GM19455 (cell line): ENCODE data around the gene OR5K3.
"Not testable (repeated sequence)": the region's sequence is repeated elsewhere in the genome, so short reads cannot be mapped to it uniquely, and the experiment has no call there.

Experiments
- ATAC-seq: cut with Tn5 transposase; IDR thresholded peaks from one replicate; pipeline ENCODE4 v1.9.1; 2021; ENCODE audit not compliant: unreplicated experiment

OR5K3 gene, protein sequence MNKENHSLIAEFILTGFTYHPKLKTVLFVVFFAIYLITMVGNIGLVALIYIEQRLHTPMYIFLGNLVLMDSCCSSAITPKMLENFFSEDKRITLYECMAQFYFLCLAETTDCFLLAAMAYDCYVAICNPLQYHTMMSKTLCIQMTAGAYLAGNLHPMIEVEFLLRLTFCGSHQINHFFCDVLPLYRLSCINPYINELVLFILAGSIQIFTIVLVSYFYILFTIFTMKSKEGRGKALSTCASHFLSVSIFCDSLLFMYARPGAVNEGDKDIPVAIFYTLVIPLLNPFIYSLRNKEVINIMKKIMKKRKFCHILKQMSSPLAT

DNA sequence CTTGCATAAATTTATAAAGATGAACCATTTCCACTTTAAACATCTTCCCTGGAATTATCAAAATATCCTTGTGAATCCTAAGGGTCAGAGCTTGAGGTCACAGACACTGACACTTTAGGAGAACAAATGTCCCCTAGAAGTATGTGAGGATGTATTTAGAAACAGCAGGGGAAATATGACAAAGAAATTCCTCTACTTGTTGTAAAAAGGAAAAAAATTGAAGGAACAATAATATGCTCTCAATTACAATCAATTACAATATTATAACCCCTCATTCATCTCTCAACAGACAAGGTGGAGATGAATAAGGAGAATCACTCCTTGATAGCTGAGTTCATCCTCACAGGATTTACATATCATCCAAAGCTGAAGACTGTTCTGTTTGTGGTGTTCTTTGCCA, at the start of gene OR5K3:
Gene OR5K3 (plus strand): TSS at position 301 of the 400 bp plus-strand sequence. CDS start 0 bp downstream, at position 301.
- ATAC-seq: no peak

DNA sequence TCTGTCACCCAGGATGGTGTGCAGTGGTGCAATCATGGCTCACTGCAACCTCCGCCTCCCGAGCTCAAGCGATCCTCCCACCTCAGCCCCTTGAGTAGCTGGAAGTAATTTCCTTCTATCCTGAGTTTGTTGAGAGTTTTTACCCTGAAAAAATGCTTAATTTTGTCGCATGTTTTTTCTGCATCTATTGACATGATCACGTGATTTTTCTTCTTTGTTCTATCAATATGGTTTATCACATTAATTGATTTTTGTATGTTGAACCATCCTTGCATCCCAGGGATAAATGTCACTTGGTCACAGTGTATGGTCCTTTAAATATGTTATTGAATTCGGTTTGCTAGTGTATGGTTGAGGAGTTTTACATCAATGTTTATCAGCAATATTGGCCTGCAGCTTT, 48.7 kb upstream of the OR5K3 start:
- no peak for ATAC-seq

DNA sequence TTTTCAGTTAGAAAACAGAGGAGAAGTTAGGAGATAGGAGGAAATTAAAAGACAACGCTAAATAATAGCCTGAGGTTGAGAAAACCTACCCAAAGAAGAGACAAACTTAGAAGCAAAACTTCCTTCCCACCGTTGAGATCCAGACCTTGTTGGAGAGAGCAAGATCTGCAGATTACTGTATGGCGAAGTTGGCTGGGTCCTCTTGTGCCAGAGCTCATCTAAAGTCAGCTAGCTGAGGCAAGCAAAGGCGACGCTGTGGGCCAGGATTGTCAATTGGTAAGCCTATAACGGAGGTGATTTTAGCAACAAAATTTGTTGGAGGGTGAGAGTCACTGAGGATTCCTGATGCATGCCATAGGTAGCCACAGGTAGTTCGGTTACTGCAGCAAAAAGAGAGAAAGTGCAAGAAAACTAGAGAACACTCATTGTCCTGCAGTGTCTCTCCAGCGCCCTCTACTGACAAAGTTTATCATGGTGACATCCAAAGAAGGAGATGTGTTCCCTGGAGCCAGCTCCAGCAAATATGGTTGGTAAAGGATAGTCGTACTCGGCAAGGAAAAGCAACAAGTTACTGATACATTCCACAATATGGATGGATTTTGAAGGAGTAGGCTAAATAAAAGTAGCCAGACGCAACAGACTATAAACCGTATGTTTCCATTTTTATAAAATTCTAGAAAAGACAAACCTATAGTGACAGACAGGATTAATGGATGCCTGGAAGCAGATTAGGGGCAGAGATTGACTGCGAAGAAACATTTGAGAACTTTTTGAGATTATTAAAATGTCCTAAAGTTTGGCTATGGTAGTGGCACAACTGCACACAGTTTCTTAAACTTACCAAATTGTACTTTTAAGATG, 46.6 kb upstream of the OR5K3 start:
- ATAC-seq: peak; percentile 57

DNA sequence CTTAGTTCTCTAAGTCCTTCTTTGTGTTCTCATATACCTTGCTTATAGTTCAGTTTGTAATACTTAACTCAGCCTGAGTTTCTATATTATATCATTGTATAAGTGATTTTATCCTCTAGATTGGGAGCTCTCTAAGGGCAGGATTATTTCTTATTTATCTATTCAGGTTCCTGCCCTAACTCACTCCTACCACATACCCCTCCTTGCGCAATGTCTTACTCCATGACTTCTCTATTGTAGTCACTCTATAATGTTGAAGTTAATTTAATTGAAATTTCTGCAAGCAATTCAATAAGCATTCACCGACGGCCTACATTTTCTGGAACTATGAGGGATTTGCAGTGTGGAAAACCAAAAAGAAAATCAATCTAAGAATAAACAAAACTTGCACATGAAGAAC, 40.4 kb upstream of the OR5K3 start:
- no peak for ATAC-seq

DNA sequence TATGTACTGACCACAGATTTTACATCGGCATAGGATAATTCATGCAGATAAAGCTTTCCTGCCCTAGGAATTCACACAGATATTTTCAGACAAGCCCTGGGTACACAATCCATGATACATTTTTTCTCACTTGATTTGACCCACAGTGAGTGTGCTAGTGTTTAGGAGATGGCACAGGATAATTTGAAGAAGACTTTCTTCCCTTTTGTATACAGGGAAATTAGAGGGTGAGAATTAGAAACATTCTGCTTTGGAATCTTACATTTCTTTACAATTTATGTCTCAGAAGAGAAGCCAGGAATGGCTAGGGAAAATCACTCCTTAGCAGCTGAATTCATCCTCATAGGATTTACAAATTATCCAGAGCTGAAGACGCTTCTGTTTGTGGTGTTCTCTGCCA, 36.9 kb upstream of the OR5K3 start, which contains the start of gene OR5K4:
Gene OR5K4 (plus strand): TSS at position 301 of the 400 bp plus-strand sequence. CDS start 0 bp downstream, at position 301.
- no peak for ATAC-seq

DNA sequence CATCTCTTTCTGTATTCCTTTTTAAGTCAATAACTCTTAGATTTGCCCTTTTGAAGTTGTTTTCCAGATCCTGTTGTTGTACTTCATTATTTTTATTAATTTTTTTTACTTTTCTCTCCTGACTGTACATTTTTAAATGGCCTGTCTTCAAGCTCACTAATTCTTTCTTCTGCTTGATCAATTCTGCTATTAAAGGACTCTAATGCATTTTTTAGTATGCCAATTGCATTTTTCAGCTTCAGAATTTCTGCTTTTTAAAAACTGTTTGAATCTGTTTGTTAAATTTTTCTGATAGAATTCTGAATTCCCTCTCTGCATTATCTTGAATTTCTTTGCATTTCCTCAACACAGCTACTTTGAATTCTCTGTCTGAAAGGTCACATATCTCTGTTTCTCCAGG, 31.2 kb upstream of the OR5K3 start:
- no peak for ATAC-seq

DNA sequence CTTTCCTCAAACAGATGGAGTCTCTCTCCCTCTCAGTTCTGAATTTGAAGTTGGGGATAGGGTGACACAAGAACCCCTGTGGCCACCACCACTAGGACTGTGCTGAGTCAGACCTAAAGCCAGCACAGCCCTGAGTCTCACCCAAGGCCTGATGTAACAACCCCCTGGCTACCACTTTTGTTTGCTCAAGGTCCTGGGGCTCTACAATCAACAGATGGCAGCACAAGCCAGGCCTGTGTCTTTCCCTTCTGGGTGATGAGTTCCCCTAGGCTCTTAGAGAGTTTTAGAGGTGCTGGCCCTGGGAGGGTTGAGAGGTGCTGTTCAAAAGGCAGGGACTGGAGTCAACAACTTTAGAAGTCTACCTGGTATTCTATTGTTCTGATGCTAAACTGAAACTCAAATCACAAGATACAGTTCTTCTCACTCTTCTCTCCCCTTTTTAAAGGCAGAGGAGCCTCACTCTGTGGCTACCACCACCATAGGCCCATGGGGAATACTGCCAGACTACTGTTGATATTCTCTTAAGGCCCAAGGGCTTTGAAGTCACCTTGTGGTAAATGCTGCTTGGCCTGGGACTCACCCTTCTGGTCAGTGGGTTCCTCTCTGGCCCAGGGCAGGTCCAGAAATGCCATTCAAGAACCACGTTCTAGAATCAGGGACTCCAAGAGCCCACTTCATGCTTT, 30.3 kb upstream of the OR5K3 start:
- ATAC-seq: peak; percentile 72

DNA sequence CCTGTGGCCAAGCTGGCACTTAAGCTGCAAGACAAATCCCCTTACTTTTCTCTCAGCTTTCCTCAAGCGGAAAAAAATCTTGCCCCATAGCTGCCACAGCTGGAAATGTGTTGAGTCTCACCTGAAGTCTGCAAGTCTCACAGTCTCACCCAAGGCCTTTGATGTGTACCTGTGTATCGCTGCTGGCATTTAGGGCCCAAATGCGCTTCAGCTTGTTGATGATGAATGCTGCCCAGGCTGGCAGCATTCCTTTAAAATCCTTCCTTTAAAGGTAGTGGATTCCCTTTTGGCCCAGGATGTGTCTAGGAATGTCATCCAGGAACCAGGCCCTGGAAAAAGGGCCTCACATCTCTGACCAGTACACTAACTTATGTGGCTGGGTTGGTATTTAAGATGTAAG, 29.8 kb upstream of the OR5K3 start:
- no peak for ATAC-seq

DNA sequence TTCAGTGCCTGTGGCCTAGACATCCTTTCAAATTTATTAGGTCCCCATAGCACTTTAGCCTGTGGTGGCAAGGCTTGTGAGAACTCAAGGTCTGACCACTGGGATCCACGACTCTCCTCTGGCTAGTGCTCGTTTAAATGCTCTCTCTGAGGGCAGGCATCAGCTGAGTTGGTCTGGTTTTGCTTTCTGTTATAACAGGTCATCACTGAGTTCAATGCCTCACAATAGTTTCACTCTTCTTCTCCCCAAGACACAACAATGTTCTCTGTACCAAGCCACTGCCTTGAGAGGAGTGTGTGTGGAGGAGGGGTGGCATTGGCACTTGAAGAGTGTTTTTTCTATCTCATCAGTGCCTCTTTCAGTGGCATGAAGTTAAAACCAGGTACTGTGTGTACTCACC, 29.2 kb upstream of the OR5K3 start:
- no peak for ATAC-seq

DNA sequence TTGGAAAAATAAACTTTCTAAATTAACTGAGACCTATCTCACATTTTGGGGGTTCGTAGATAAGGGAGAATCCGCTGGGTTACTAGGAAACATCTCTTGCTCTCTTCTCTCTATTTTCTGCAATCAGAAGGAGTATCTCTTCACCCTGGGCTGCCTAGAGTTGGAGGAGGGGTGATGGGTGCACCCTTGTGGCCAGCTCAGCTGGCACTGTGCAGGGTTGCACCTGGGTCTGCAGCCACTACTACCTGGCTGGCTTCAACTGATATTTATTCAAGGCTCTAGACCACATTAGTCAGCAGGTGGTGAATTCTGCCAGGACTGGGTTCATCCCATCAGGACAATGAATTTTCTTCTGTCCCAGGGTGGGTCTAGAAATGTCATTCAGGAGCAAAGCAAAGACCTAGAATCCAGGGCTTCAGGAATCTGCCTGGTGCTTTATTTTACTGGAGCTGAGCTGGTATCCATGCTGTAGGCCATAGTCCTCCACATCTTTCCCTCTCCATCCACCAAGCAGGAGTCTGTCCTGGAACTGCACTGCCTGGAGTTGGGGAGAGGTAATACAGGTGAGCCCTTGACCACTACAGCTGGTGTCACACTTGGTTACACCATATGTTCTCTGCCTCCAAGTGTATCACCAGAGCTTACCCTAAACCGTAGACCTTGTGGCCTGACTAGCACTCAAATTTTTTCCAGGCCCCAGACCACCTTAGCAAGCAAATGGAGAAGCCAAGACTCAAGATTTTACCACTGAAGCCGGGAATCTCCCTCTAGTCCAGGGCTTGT, 22.8 kb upstream of the OR5K3 start:
- ATAC-seq: no peak

DNA sequence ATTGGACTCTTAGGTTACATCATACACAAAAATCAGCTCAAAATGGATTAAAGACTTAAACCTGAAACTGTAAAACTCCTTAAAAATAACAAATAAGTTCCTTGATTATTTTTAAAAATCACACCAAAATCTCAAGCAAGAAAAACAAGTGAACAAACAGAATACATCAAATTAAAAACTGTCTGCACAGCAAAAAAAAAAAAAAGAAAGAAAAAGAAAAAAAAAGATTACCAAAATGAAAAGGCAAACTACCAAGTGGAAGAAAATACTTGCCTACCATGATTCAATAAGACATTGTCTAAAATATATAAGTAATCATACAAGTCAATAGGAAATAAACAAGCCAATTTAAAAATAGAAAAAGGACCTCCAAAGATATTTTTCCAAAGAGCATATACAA, 19.3 kb upstream of the OR5K3 start:
- no peak for ATAC-seq

DNA sequence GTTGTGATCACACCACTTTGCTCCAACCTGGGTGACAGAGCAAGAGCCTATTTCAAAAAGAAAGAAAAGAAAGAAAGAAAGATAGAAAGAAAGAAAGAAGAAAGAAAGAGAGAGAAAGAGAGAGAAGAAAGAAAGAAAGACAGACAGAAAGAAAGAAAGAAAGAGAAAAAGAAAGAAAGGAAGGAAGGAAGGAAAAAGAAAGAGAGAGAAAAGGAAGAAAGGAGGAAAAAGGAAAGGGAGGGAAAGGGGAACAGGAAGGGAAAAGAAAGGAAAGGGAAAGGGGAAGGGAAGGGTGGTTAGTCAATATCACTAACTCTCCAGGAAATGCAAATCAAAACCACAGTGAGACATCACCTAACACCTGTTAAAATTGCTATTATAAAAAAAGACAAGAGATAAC, 18.6 kb upstream of the OR5K3 start:
- ATAC-seq: no peak

DNA sequence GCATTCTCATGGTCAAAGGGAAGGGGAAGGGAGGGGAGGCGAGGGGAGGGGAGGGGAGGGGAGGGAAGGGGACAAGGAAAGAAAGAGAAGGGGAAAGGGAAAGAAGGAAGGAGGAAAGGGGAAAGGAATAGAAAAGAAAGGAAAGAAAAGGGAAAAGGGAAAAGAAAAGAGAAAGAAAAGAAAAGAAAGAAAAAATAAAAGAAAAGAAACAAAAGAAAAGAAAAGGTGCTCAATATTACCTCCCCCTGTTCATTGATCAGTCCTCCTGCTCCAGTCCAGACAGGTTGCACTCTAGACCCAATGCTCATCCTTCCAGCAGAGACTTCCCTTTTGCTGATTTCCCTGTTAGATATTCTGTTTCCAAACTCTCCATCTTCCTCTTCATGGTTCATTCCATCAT, 18.0 kb upstream of the OR5K3 start:
- ATAC-seq: no peak

DNA sequence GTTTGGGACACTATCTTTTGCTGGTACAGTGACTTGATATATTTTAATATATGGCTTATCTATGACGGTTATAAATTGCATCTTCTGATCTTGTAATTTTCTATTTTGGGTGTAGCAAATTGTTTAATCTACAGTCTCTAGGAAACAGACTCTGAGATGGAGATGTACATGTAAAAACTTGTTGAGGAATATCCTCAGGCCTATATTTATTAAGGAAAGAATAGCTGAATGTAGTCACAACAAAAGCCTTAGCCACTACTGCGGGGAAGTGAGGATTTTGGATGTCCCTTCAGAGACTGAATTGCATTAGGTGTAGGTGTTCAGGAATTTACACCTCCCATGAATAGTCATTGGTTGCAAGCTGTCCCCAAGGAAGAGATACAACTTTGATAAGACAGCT, 13.8 kb upstream of the OR5K3 start:
- ATAC-seq: no peak

DNA sequence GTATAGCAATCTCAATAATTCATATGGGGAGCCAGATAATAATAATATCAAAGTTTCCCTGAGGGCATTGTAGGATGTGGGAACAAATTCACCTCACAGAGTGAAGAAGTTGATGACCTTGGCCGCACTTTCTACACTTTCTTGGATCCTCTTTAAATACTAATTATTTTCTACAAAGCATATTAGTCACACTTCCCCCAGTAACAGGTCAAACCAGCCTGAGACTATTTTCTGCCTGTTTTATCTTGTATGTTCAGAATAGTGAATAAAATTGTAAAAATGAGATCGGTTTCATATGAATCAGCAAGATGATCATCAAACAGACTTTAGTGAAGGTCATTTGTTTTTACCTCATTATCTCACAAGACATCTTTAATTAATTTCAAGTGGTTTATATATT, 2.3 kb upstream of the OR5K3 start:
- ATAC-seq: no peak

DNA sequence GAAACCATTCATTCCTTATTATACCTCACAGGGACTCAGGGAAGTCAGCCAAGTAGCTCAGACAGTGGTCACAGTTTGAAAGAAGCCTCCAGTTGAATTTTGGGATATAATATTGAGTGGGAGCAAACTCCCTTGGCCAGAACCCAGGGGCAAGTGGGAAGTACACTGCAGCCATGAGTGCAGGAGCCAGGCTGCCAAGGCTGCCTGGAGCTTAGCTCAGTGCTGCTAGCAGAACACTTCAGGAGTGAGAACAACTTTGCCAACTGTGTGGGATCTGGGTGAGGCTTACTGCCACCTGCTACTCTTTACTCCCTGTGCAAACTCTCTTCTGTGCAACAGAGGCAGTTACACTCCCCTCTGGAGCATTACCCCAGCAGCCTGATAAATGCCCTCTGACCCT, 4.6 kb downstream of the OR5K3 start:
- no peak for ATAC-seq

DNA sequence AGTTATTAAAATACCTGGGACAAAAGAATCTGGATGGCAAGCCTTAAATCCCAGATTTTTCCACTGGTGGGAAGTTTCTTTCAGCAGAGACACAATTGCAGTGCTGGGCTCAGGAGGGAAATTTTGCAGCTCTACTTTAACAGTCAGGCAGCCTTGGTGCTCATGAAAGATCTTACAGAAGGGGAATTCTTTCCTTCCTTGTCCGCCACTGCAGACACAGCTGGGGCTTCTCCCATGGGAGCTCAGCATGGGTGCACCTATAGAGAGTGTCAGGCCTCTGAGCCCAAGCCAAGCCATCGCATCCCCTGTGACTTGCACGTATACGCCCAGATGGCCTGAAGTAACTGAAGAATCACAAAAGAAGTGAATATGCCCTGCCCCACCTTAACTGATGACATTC, 6.0 kb downstream of the OR5K3 start:
- not testable (repeated sequence) for ATAC-seq

DNA sequence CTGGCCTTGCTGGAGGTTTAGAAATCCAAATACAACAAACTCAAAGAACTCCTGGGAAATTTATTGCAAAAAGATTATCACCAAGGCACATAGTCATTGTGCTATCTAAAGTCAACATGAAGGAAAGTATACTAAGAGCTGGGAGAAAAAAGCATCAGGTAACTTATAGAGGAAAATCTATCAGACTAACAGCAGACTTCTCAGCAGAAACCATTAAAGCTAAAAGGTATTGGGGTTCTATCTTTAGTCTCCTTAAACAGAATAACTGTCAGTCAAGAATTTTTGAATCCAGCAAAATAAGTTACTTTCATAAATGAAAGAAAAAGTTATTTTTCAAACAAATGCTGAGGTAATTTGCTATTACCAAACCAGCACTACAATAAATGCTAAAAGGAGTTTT, 8.0 kb downstream of the OR5K3 start:
- no peak for ATAC-seq

DNA sequence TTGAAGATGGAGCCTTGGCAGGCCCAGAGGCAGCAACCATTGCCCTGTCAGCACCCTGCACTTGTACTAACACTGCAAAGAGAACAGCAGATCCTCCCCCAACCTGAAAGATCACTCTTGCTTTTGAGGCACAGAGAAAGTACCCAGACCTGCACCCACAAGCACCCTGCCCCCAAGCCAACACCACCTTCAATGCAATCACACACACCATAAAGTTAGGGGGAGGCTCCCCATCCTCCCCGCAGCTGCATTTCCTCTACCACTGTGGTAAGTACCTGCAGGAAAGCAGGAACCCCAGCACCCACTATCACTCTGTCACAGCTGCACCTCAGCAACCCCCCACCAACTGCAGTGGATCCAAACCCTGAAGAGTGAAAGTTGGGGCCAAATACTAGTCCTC, 12.0 kb downstream of the OR5K3 start:
- ATAC-seq: no peak

DNA sequence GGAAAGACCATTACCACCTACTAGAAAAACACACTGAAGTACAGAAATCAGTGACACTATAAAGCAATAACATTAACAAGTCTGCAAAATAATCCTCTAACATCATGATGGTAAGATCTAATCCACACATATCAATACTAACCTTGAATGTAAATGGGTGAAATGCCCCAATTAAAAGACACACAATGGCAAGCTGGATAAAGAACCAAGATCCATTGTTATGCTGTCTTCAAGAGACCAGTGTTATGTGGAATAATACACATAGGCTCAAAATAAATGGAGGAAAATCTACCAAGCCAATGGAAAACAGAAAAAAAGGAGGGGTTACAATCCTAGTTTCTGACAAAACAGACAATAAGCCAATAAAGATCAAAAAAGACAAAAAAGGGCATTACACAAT, 13.5 kb downstream of the OR5K3 start:
- no peak for ATAC-seq

DNA sequence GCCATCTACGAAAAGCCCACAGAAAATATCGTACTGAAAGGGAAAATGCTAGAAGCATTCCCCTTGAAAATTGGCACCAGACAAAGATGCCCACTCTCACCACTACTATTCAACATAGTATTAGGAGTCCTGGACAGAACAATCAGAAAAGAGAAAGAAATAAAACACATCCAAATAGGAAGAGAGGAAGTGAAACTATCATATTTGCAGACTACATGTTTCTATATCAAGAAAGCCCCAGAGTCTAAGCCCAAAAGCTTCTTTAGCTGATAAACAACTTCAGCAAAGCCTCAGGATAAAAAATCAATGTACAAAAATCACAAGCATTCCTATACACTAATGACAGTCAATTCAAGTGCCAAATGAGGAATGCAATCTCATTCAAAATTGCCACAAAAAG, 15.6 kb downstream of the OR5K3 start:
- ATAC-seq: no peak
